Uterus (tissue), 4 donors: ENCODE measurements around the gene KIF2A. TPM values are rescaled to one million over a fixed set of nuclear protein-coding genes. Genes with fewer than 3 reads are reported as not detected.
"Not testable (repeated sequence)": the region's sequence is repeated elsewhere in the genome, so short reads cannot be mapped to it uniquely, and the experiment has no call there.

ENCODE experiments used
- DNase-seq, 2 donors: peaks; one replicate each; pipeline ENCODE4 v3.0.0-alpha.2; 2019 to 2020
- H3K27ac ChIP-seq, 2 donors: fragments of 200-600 bp; sonication (generic); 1 replicate in 1 of 2; 2 replicates in 1 of 2; pipeline ENCODE4 v1.5.1; 2016 to 2018
- H3K27me3 ChIP-seq, 2 donors: fragments of 200-600 bp; sonication (generic); one replicate each; pipeline ENCODE4 v1.5.1; 2018 to 2019; ENCODE audit warnings: control low read depth in 1 of 2
- H3K36me3 ChIP-seq, 2 donors: fragments of 200-600 bp; sonication (generic); one replicate each; pipeline ENCODE4 v1.5.1; 2019; ENCODE audit warnings: control low read depth in 1 of 2
- H3K4me1 ChIP-seq, 2 donors: fragments of 200-600 bp; sonication (generic); one replicate each; pipeline ENCODE4 v1.5.1; 2018 to 2019; ENCODE audit warnings: control low read depth in 1 of 2
- H3K4me3 ChIP-seq, 2 donors: fragments of 200-600 bp; sonication (generic); 1 replicate in 1 of 2; 2 replicates in 1 of 2; pipeline ENCODE4 v1.5.1; 2018 to 2019; ENCODE audit warnings: mild to moderate bottlenecking in 1 of 2
- H3K9me3 ChIP-seq, 2 donors: fragments of 200-600 bp; sonication (generic); one replicate each; pipeline ENCODE4 v1.5.1; 2019; ENCODE audit warnings: control low read depth in 1 of 2
- POLR2A ChIP-seq, 2 donors: fragments of 450-650 bp; IDR thresholded peaks; one replicate each; pipeline ENCODE4 v1.6.1; 2016; ENCODE audit warnings: antibody characterized with exemption in 2 of 2, mild to moderate bottlenecking in 1 of 2, moderate library complexity in 1 of 2
- intact Hi-C: fragments of 100-400 bp; cut with DNase I; formaldehyde crosslinking; loops from one replicate; pipeline ENCODE4 v1.15.1; 2023; ENCODE audit warnings: low total_unique reads
- total RNA-seq, 4 donors: library from RNA; depleted of rRNA in 3 of 4; stranded (reverse); fragments of >200 nt in 3 of 4; gene quantifications; one replicate each; pipeline versions ENCODE4 v1.1.0 to v1.2.4, GENCODE V29; 2014 to 2023
- TF ChIP-seq, protein P1 (sequence below), 4 experiments: fragments of 200-600 bp in 2 of 4; fragments of 450-650 bp in 2 of 4; sonication (generic) in 2 of 4; IDR thresholded peaks; one replicate each; pipeline ENCODE4 v1.5.1; 2016 to 2019; ENCODE audit warnings: antibody characterized with exemption in 4 of 4, mild to moderate bottlenecking in 2 of 4, moderate library complexity in 1 of 4
- donor health status: DM: yes; HTN: yes; CAD: no.

Gene KIF2A
- total RNA-seq, 4 donors from 2014 or later = 32.8 to 116 (median 39.4) TPM

GRCh38 chr5:62287237-62287636 is 18.8 kb upstream of the KIF2A start:
- no peaks in the 10 kb centered on the region for H3K4me1 ChIP-seq
- intact Hi-C loops = no loop called here

DNA sequence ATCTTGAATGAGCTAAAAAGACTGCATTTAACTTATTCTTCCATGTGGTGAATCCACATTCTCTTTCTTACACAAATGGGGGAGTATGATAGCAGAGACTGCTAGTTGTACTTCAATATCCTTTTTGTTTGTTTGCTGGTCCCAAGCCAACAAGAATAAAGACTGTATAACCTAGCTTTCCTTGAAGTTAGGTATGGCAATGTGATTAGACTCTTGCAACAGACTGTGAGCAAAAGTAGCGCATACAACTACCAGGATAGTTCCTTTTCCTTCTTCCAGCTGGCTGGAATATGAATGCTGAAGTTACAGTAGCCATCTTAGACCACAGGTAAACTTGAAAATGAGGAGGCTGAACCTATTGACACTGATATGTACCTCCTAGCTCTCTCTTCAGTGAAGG is 17.9 kb upstream of the KIF2A start:
- Histone ChIP-seq H3K27me3 (no peaks in the 10 kb centered on the region), H3K27ac (no peak overlapping the region), H3K9me3 (no peaks in the 10 kb centered on the region), H3K4me3 (no peak overlapping the region), H3K36me3 (no peaks in the 10 kb centered on the region), H3K4me1 (no peaks in the 10 kb centered on the region)
- TF ChIP-seq, protein P1, sequence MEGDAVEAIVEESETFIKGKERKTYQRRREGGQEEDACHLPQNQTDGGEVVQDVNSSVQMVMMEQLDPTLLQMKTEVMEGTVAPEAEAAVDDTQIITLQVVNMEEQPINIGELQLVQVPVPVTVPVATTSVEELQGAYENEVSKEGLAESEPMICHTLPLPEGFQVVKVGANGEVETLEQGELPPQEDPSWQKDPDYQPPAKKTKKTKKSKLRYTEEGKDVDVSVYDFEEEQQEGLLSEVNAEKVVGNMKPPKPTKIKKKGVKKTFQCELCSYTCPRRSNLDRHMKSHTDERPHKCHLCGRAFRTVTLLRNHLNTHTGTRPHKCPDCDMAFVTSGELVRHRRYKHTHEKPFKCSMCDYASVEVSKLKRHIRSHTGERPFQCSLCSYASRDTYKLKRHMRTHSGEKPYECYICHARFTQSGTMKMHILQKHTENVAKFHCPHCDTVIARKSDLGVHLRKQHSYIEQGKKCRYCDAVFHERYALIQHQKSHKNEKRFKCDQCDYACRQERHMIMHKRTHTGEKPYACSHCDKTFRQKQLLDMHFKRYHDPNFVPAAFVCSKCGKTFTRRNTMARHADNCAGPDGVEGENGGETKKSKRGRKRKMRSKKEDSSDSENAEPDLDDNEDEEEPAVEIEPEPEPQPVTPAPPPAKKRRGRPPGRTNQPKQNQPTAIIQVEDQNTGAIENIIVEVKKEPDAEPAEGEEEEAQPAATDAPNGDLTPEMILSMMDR (IDR thresholded peaks at IDR 0.05) = no peak
- no peak for TF ChIP-seq POLR2A (IDR thresholded peaks at IDR 0.05)
- intact Hi-C loops = no loop called here
- no peak for DNase-seq

More at GRCh38 chr5:62287237-62287636, 18.8 kb upstream of the KIF2A start:
- no peak overlapping the region for H3K4me3 ChIP-seq
- no peak overlapping the region for H3K27ac ChIP-seq
- DNase-seq = no peak
- TF ChIP-seq POLR2A (IDR thresholded peaks at IDR 0.05) = no peak
- TF ChIP-seq, protein P1 (IDR thresholded peaks at IDR 0.05) = no peak
- no peaks in the 10 kb centered on the region for H3K27me3 ChIP-seq
- no peaks in the 10 kb centered on the region for H3K36me3 ChIP-seq
- no peaks in the 10 kb centered on the region for H3K9me3 ChIP-seq

DNA sequence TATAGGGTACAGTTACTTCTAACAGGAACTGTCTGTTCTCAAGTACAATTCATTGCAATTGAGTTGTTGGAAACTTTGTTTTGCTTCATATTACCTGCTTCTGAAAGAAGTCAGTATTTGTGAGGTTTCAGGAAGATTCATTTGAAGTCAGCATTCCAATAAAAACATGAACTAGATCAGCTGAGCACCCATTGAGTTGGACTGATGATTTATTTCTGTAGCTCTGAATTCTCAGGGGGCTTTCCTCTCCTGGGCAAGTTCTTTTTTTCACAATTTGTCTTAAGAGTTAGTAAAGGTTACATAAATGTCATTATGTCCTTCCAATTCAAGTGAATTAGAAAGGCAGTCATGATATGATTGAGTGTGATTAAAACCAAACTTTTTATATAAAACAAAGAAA is 16.2 kb upstream of the KIF2A start:
- no peak overlapping the region for H3K4me3 ChIP-seq
- no peak for TF ChIP-seq POLR2A (IDR thresholded peaks at IDR 0.05)
- TF ChIP-seq, protein P1 (IDR thresholded peaks at IDR 0.05) = no peak
- no peaks in the 10 kb centered on the region for H3K9me3 ChIP-seq
- H3K4me1 ChIP-seq = no peaks in the 10 kb centered on the region
- H3K27ac ChIP-seq = no peak overlapping the region
- H3K36me3 ChIP-seq = no peaks in the 10 kb centered on the region
- no peaks in the 10 kb centered on the region for H3K27me3 ChIP-seq
- intact Hi-C loops = no loop called here
- no peak for DNase-seq

DNA sequence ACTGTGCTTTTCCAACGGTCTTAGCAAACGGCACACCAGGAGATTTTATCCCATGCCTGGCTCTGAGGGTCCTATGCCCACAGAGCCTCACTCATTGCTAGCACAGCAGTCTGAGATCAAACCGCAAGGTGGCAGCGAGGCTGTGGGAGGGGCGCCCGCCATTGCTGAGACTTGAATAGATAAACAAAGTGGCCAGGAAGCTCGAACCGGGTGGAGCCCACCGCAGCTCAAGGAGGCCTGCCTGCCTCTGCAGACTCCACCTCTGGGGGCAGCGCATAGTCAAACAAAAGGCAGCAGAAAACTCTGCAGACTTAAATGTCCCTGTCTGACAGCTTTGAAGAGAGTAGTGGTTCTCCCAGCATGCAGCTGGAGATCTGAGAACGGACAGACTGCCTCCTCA is 14.2 kb upstream of the KIF2A start:
- H3K4me1 ChIP-seq, H3K36me3 ChIP-seq, H3K27me3 ChIP-seq, H3K4me3 ChIP-seq, DNase-seq, H3K9me3 ChIP-seq, intact Hi-C loops, H3K27ac ChIP-seq: not testable (repeated sequence)

DNA sequence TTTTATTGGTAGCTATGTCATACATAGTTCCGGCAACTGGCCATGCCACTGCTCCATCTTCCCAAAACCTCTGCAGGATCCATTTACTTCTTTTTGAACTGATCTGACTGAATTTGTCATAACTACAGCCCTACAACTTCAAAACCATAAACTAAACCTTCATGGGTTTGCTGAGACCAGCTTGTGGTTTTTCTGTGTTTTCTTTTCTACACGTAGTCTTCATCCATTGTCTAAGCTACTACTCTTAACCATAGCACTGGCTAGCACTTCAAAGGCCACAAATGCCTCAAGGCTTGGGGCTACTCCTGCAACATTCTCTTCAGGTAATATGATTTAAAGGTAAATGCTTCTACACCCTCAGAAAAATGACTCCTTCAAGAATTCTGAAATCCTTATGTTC is 9.0 kb upstream of the KIF2A start:
- intact Hi-C loops = no loop called here
- DNase-seq = no peak
- no peak for TF ChIP-seq POLR2A (IDR thresholded peaks at IDR 0.05)
- TF ChIP-seq, protein P1 (IDR thresholded peaks at IDR 0.05) = no peak

DNA sequence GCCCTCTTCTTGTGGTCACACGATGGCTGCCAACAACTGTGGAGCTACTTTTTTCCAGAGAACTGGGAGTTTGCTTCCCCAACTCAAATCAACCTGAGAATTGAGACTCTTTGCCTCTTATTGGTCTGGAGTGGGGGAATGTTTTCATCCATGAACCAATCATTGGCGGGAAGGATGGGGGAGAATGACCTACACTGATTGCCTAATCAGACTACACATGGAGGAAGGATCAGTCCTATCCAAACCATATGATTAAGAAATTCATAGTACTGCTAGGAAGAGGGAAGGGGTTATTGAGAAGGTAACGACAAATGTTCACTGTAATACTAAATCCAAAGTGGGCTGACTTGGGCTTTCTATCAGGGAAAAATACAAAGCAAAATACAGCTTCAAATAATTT is 7.9 kb upstream of the KIF2A start:
- Histone ChIP-seq H3K27ac (no peak overlapping the region), H3K4me3 (no peak overlapping the region), H3K4me1 (no peaks in the 10 kb centered on the region), H3K27me3 (no peaks in the 10 kb centered on the region), H3K36me3 (no peaks in the 10 kb centered on the region), H3K9me3 (no peaks in the 10 kb centered on the region)
- intact Hi-C loops = no loop called here
- no peak for TF ChIP-seq POLR2A (IDR thresholded peaks at IDR 0.05)
- TF ChIP-seq, protein P1 (IDR thresholded peaks at IDR 0.05) = no peak
- no peak for DNase-seq

More for the DNA sequence above, 9.0 kb upstream of the KIF2A start:
- Histone ChIP-seq H3K4me1 (no peaks in the 10 kb centered on the region), H3K9me3 (no peaks in the 10 kb centered on the region), H3K36me3 (no peaks in the 10 kb centered on the region), H3K27ac (no peak overlapping the region), H3K4me3 (no peak overlapping the region), H3K27me3 (no peaks in the 10 kb centered on the region)
